ENCODE results near the gene SCN8A. TPM values are rescaled to one million over a fixed set of nuclear protein-coding genes. Genes with fewer than 3 reads are reported as not detected.
A peak's percentile ranks its signal among the peaks of the same experiment; 100 is the strongest.

Gene SCN8A
- total and polyA plus RNA-seq, 2 experiments from 2014 or later, result 4.6 to 23.9 TPM

- Mint-ChIP-seq H3K4me1 (peaks cover 39% of the 10 kb centered on the region), H3K27me3 (ENCODE audit: insufficient read depth, low read depth, poor library complexity) (peaks cover 34% of the 10 kb centered on the region), H3K36me3 (ENCODE audit: low read depth) (no peaks in the 10 kb centered on the region; the same call in 2 of the 3 replicates), H3K27ac (no peak overlapping the region), H3K9me3 (no peaks in the 10 kb centered on the region; the same call in 1 of the 3 replicates), H3K4me3 (peak overlapping the region; percentile 75; the same call in 1 of the 3 replicates)
- Histone ChIP-seq H3K36me3 (ENCODE audit: insufficient read depth) (no peaks in the 10 kb centered on the region), H3F3A (replicated peaks; ENCODE audit: low read depth) (peaks cover 12% of the 10 kb centered on the region; the same call in 1 of the 2 replicates), H3K79me2 (replicated peaks; ENCODE audit: insufficient read depth) (no peaks in the 10 kb centered on the region), H3K27ac (ENCODE audit: low read depth) (no peak overlapping the region), H3K27me3 (ENCODE audit: insufficient read depth) (peaks cover 36% of the 10 kb centered on the region), H3K4me1 (ENCODE audit: insufficient read depth) (peaks cover 37% of the 10 kb centered on the region), H4K20me1 (replicated peaks; ENCODE audit: insufficient read depth) (peaks cover 4% of the 10 kb centered on the region; the same call in 1 of the 2 replicates), H3K4me3 (peak overlapping the region; percentile 91; the same call in 1 of the 2 replicates), H3K9me2 (ENCODE audit: insufficient read depth) (no peaks in the 10 kb centered on the region), H3K4me2 (peak overlapping the region; percentile 96), H2AFZ (no peak overlapping the region)
- TF ChIP-seq ZNF331 (CRISPR knock-in tag; IDR thresholded peaks at IDR 0.05; ENCODE audit: low read depth) (no peak), EZH2 (IDR thresholded peaks at IDR 0.05; ENCODE audit: low read depth, unreplicated experiment) (no peak), POLR2AphosphoS5 (IDR thresholded peaks at IDR 0.05; ENCODE audit: low read depth) (no peak), JUNB (IDR thresholded peaks at IDR 0.05; ENCODE audit: unreplicated experiment) (no peak), STAT1 (IDR thresholded peaks at IDR 0.05; ENCODE audit: unreplicated experiment) (no peak), ZNF462 (CRISPR knock-in tag; IDR thresholded peaks at IDR 0.05) (no peak), EZH2phosphoT487 (IDR thresholded peaks at IDR 0.05; ENCODE audit: unreplicated experiment) (no peak), ETS1 (IDR thresholded peaks at IDR 0.05) (no peak), NANOG (IDR thresholded peaks at IDR 0.05; ENCODE audit: borderline replicate concordance) (no peak), REST (IDR thresholded peaks at IDR 0.05; ENCODE audit: unreplicated experiment) (no peak), ZNF114 (CRISPR knock-in tag; IDR thresholded peaks at IDR 0.05) (no peak)
- ATAC-seq (no peak), DNase-seq (ENCODE audit: low spot score) (no peak)
Measured at GRCh38 chr12:51845482-51845881, 254.4 kb downstream of the SCN8A start.

Measured in GM23338 (cell line).